PFSK-1 (cell line): Measurements from ENCODE around the gene C6orf15.

ENCODE experiments used
- FOXP2 ChIP-seq: optimal IDR thresholded peaks from 2 replicates; pipeline ENCODE3; 2011; ENCODE audit warnings: borderline replicate concordance, control low read depth, inconsistent platforms; ENCODE audit not compliant: insufficient read depth; ENCODE audit errors: extremely low read length, extremely low read depth
- POLR2AphosphoS5 ChIP-seq: IDR thresholded peaks from 2 replicates; pipeline ENCODE4 v1.6.1; 2012; ENCODE audit warnings: low read depth, mild to moderate bottlenecking, control low read depth, low read length, moderate library complexity
- SIN3A ChIP-seq: IDR thresholded peaks from 2 replicates; pipeline ENCODE4 v1.6.1; 2012; ENCODE audit warnings: mild to moderate bottlenecking, low read length, moderate library complexity, borderline replicate concordance; ENCODE audit not compliant: insufficient read depth
- TAF1 ChIP-seq: IDR thresholded peaks from 2 replicates; pipeline ENCODE4 v1.6.1; 2012; ENCODE audit warnings: low read length, control low read depth, borderline replicate concordance; ENCODE audit not compliant: insufficient read depth
- TF ChIP-seq, protein P1 (sequence below), 2 experiments: IDR thresholded peaks; 2 replicates each; pipeline versions ENCODE4 v1.6.1 to v1.8.0; 2011 to 2012; ENCODE audit warnings: low read depth in 2 of 2, low read length in 2 of 2, control low read depth in 1 of 2, inconsistent platforms in 1 of 2, mild to moderate bottlenecking in 1 of 2, moderate library complexity in 1 of 2; ENCODE audit not compliant: insufficient read depth in 1 of 2

C6orf15 gene

DNA sequence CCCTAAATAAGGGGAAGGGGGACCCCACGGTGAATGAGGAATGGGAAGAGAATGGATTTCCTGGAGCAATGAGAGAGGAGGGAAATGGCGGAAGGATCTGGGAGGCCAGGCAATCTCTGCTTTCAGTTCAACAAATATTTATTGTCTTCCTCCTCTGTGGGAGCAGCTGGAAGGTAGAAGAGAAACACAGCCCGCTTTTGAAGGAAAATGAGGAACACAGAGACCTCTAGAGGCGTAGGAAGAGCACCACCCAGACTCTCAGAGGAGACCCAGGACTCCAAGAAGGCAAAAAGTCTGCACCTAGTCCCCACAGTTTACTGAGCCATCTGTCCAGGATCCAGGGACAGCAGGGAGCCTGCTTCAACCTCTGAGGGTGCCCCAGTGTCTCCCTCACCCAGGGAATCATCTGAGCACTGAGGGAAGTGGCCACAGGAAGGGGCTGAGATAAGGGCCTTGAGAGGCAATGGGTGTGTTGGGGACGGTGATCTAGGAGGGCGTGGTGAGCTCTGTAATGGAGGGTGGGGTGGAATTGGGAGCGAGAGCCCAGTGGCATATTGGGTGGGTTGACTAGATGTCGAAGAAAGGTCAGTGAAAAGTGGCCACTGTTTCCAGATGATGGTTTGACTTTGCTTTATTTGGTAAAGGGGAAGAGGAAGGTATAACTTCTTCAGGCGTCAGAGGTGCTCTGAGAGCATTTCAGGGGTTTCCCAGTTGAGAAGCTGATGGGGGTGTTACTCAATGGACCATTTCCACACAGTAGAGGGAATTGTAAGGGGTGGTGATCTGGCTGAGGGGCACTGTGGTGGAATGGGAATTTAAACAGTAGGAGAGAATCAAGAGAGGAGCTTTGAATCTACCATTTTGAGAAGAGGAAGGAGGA lies 2.8 kb upstream of the C6orf15 start:
- TF ChIP-seq POLR2AphosphoS5 (no peak), SIN3A (no peak), TAF1 (no peak)
- TF ChIP-seq, protein P1, sequence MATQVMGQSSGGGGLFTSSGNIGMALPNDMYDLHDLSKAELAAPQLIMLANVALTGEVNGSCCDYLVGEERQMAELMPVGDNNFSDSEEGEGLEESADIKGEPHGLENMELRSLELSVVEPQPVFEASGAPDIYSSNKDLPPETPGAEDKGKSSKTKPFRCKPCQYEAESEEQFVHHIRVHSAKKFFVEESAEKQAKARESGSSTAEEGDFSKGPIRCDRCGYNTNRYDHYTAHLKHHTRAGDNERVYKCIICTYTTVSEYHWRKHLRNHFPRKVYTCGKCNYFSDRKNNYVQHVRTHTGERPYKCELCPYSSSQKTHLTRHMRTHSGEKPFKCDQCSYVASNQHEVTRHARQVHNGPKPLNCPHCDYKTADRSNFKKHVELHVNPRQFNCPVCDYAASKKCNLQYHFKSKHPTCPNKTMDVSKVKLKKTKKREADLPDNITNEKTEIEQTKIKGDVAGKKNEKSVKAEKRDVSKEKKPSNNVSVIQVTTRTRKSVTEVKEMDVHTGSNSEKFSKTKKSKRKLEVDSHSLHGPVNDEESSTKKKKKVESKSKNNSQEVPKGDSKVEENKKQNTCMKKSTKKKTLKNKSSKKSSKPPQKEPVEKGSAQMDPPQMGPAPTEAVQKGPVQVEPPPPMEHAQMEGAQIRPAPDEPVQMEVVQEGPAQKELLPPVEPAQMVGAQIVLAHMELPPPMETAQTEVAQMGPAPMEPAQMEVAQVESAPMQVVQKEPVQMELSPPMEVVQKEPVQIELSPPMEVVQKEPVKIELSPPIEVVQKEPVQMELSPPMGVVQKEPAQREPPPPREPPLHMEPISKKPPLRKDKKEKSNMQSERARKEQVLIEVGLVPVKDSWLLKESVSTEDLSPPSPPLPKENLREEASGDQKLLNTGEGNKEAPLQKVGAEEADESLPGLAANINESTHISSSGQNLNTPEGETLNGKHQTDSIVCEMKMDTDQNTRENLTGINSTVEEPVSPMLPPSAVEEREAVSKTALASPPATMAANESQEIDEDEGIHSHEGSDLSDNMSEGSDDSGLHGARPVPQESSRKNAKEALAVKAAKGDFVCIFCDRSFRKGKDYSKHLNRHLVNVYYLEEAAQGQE (IDR thresholded peaks at IDR 0.05; ENCODE audit: insufficient read depth in 1 of 2, low read depth in 2 of 2, low read length in 2 of 2): no peak

DNA sequence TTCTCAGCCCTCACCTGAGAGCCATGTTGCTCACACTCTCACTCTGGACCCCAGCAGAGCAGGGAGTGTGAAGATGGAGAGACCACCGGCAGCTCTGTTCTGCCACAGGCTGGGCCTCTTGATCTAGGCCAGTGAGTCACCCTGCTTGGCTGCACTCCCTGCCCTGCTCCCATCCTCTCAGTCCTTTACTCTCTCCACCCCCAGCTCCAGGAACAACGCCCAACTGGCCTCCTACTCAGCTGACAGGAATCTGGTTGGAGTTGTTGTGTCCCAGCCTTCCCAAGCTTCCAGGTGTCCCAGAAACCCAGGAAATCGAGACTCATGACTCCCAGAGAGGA lies 2.1 kb upstream of the C6orf15 start, which contains the start of gene PSORS1C1:
Gene PSORS1C1, plus strand, starts transcription at position 260 of the 338 bp plus-strand sequence. CDS start 14,833 bp downstream, outside the sequence.
- 0 out of 2 replicates have a peak, but pooled peaks have one; percentile 8 for TF ChIP-seq SIN3A
- no peak for TF ChIP-seq POLR2AphosphoS5

DNA sequence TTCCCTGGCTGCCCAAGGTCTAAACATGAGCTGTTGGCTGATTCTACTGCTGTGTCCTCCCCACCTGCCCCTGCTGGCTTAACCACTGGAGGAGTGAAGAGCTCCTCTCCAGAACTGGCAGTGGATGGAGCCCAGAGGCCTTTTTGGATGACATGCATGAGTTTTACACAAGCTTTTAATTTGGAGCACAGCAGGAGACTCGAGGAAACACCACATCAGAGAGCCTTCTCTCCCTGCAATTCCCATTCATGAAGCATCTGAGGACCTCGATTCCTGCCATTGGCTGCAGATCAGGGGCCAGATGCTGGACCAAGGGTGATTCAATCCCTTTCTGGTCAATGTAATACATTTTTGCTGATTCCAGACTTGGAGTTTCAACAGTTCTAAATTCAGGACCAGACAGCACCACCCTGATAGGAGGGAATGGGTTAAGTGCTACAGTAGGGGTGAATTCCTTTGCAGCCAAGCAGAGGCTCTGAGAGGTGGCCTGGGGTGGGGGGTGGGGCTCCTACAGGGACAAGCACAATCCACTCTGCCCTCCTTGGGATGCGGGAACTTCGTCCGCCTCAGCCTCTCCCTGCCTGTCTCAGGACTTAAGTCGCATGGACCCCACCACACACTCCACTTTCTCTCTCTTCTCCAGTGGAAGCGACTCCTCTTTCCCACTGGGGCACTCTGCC lies 1.6 kb upstream of the C6orf15 start:
- TF ChIP-seq, protein P1 (IDR thresholded peaks at IDR 0.05; ENCODE audit: insufficient read depth in 1 of 2, low read depth in 2 of 2, low read length in 2 of 2): no peak
- no peak for TF ChIP-seq SIN3A
- no peak for TF ChIP-seq FOXP2
- TF ChIP-seq POLR2AphosphoS5: no peak; the same call in 1 of the 2 replicates
- no peak for TF ChIP-seq TAF1

DNA sequence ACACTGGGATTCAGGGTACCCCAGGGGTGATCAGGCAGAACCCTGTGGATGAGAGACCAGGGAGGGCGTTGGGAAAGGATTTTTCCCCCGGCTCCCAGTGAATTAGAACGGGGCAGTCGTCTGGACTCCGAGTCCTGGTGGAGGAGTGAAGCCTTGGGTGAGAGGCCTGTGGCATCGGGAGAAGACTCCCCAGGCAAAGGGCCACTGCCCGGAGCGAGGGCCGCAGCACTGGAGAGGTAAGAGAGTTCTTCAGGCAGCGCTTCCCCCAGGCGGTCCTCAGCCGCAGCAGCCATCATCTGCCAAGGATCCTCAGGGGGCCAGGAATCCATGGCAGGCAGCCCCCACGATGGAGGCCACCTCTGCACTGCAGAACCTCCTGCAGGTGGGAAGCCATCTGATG lies 663 bp downstream of the C6orf15 start:
- no peak for TF ChIP-seq POLR2AphosphoS5

DNA sequence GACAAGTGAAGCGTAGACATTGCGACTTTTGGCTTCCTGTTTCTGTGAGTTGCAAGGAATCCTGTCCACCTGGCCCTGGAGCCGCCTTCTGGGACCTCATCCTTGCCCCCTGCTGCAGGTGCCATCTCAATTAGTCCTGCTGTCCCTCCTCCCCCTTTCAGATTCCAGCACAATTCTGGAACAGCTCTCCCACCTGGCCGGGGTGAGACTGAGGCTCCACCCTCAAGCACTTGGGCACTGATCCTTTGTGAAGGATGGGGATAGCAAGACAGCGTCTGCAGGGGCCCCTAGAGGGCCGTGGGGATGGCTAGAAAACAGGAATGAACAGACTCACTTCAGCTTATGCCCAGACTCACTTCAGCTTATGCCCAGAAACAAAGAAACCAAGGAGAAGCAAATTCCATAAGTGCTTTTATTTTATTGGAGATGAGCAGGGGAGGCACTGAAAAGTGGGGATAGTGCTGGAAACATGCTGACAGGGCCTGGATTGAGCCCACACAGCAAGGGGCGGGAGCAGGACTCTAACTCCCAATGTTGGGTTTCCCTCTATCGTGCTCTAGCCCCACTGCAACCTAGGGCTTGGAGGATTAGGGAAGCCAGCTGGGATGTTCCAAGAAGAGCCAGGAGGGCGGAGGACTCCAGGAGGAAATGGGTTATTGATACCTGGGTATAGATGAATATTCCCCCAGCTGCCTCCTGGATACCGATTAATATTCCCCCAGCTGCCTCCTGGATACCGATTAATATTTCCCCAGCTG lies 1.4 kb downstream of the C6orf15 start:
- TF ChIP-seq SIN3A (no peak), FOXP2 (no peak), TAF1 (no peak), POLR2AphosphoS5 (no peak)
- TF ChIP-seq, protein P1 (IDR thresholded peaks at IDR 0.05; ENCODE audit: insufficient read depth in 1 of 2, low read depth in 2 of 2, low read length in 2 of 2): no peak

DNA sequence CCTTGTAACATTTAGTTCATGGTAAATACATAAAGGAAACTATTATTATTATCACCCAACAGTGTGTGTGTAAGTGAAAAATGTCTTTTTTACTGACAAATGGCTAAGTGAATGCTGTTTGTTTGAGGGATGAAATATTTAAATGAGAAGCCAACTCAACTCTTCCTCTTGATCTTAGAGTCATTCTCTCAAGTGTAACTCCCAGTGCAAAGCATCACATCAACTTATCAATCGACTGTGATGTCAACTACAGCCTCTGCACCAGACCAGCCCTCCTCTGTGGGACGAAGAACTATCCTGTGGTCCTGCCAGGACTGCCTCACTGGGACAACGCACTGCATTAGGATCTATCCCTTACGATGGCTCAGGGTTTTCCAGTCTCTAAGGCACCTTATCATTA lies 5.3 kb downstream of the C6orf15 start:
- TF ChIP-seq TAF1 (no peak), POLR2AphosphoS5 (no peak), SIN3A (no peak), FOXP2 (no peak)
- TF ChIP-seq, protein P1 (IDR thresholded peaks at IDR 0.05; ENCODE audit: insufficient read depth in 1 of 2, low read depth in 2 of 2, low read length in 2 of 2): no peak
